H1 (cell line): ENCODE results near the gene EIF4E. TPM values are rescaled to one million over a fixed set of nuclear protein-coding genes. Genes with fewer than 3 reads are reported as not detected.

Experiments used
- CTCF ChIA-PET: fragments of 300-600 bp; sonication (Branson Sonifier 250); formaldehyde crosslinking; loops from one replicate; lab custom pipeline; 2021; ENCODE audit not compliant: partially characterized antibody; lab: Charles Lee
- POLR2A ChIA-PET: fragments of 300-600 bp; sonication (Branson Sonifier 250); formaldehyde crosslinking; loops from one replicate; lab custom pipeline; 2021; ENCODE audit warnings: inconsistent platforms; ENCODE audit not compliant: partially characterized antibody; lab: Charles Lee
- DNase-seq, 2 experiments: peaks; one replicate each; pipeline versions ENCODE4 v3.0.0 to v3.0.0-alpha.2; 2010 to 2022; ENCODE audit warnings: low spot score in 2 of 2, low read depth in 1 of 2, mixed read lengths in 1 of 2
- FAIRE-seq: peaks from 2 replicates; lab custom pipeline; 2011; peaks lifted over from hg19 to GRCh38; lab: Jason Lieb, UNC
- H2AFZ ChIP-seq: 2 replicates; pipeline ENCODE4 v1.8.1; 2012; ENCODE audit warnings: low read length, inconsistent platforms
- H2AK5ac ChIP-seq: 2 replicates; pipeline ENCODE4 v1.6.1; 2013; ENCODE audit warnings: low read depth, low read length
- H2BK120ac ChIP-seq: replicated peaks from 2 replicates; pipeline ENCODE3; 2013; ENCODE audit warnings: low read depth, low read length, inconsistent platforms
- H2BK12ac ChIP-seq: 2 replicates; pipeline ENCODE4 v1.6.1; 2013; ENCODE audit warnings: low read depth, low read length
- H2BK15ac ChIP-seq: 2 replicates; pipeline ENCODE4 v1.6.1; 2013; ENCODE audit warnings: low read length
- H2BK20ac ChIP-seq: 2 replicates; pipeline ENCODE4 v1.6.1; 2013; ENCODE audit warnings: low read length
- H2BK5ac ChIP-seq: 2 replicates; pipeline ENCODE4 v1.6.1; 2013; ENCODE audit warnings: low read depth, low read length
- H3K14ac ChIP-seq: 2 replicates; pipeline ENCODE4 v1.6.1; 2013; ENCODE audit warnings: inconsistent platforms; ENCODE audit not compliant: insufficient read length
- H3K18ac ChIP-seq: 2 replicates; pipeline ENCODE4 v1.6.1; 2013; ENCODE audit warnings: low read length; ENCODE audit errors: extremely low read depth
- H3K23ac ChIP-seq: 2 replicates; pipeline ENCODE4 v1.6.1; 2013; ENCODE audit warnings: inconsistent platforms; ENCODE audit not compliant: insufficient read length
- H3K23me2 ChIP-seq: 2 replicates; pipeline ENCODE4 v1.6.1; 2013; ENCODE audit warnings: low read depth, low read length
- H3K27ac ChIP-seq: 2 replicates; pipeline ENCODE4 v1.6.1; 2011; ENCODE audit warnings: low read depth, low read length, inconsistent platforms
- H3K27me3 ChIP-seq, 4 experiments: replicated peaks in 1 of 4; 1 replicate in 1 of 4; 2 replicates in 3 of 4; pipeline versions ENCODE4 v1.6.1 to v1.8.1; 2011 to 2013; ENCODE audit warnings: low read length in 3 of 4, mild to moderate bottlenecking in 3 of 4, inconsistent platforms in 2 of 4, mixed read lengths in 2 of 4, moderate library complexity in 1 of 4; ENCODE audit not compliant: control insufficient read depth in 3 of 4, insufficient read depth in 3 of 4; ENCODE audit errors: extremely low read depth in 1 of 4
- H3K36me3 ChIP-seq, 4 experiments: 2 replicates each; pipeline versions ENCODE4 v1.6.1 to v1.8.1; 2011 to 2013; ENCODE audit warnings: mild to moderate bottlenecking in 4 of 4, low read length in 3 of 4, moderate library complexity in 2 of 4, control low read depth in 1 of 4, inconsistent platforms in 1 of 4; ENCODE audit not compliant: insufficient read depth in 4 of 4, control insufficient read depth in 2 of 4
- H3K4ac ChIP-seq: replicated peaks from 2 replicates; pipeline ENCODE3; 2013; ENCODE audit warnings: low read length, low read depth, mixed read lengths, inconsistent platforms; ENCODE audit not compliant: insufficient read length
- H3K4me1 ChIP-seq, 4 experiments: replicated peaks in 1 of 4; 1 replicate in 1 of 4; 2 replicates in 3 of 4; pipeline versions ENCODE4 v1.6.1 to v1.8.1; 2011 to 2013; ENCODE audit warnings: low read length in 3 of 4, inconsistent platforms in 2 of 4, mixed read lengths in 1 of 4; ENCODE audit not compliant: insufficient read depth in 4 of 4, control insufficient read depth in 3 of 4
- H3K4me2 ChIP-seq, 2 experiments: 2 replicates each; pipeline versions ENCODE4 v1.6.1 to v1.8.1; 2011 to 2013; ENCODE audit warnings: low read depth in 2 of 2, low read length in 2 of 2, control low read depth in 1 of 2, inconsistent platforms in 1 of 2, mild to moderate bottlenecking in 1 of 2; ENCODE audit not compliant: insufficient read depth in 1 of 2
- H3K4me3 ChIP-seq, 4 experiments: fragments of 200-600, 300-600 bp in 1 of 4; sonication (generic), shearing (Covaris generic), sonication (Bioruptor Twin) in 1 of 4; 2 replicates each; pipeline versions ENCODE4 v1.5.1 to v1.8.1; 2011 to 2016; ENCODE audit warnings: low read length in 4 of 4, low read depth in 3 of 4, control low read depth in 2 of 4, inconsistent platforms in 2 of 4, mild to moderate bottlenecking in 2 of 4, mixed read lengths in 1 of 4, moderate library complexity in 1 of 4; ENCODE audit not compliant: insufficient read depth in 2 of 4; ENCODE audit errors: extremely low read depth in 1 of 4
- H3K56ac ChIP-seq: replicated peaks from 2 replicates; pipeline ENCODE3; 2013; ENCODE audit warnings: low read depth, mild to moderate bottlenecking, mixed read lengths, low read length, inconsistent platforms; ENCODE audit not compliant: insufficient read length
- H3K79me1 ChIP-seq: 2 replicates; pipeline ENCODE4 v1.6.1; 2013; ENCODE audit warnings: low read depth, low read length, control low read depth
- H3K79me2 ChIP-seq, 2 experiments: 2 replicates each; pipeline versions ENCODE4 v1.6.1 to v1.8.1; 2012 to 2013; ENCODE audit warnings: low read length in 2 of 2, mild to moderate bottlenecking in 2 of 2, inconsistent platforms in 1 of 2; ENCODE audit not compliant: insufficient read depth in 2 of 2, control insufficient read depth in 1 of 2
- H3K9ac ChIP-seq, 4 experiments: replicated peaks in 1 of 4; 1 replicate in 1 of 4; 2 replicates in 3 of 4; pipeline versions ENCODE4 v1.6.1 to v1.8.1; 2011 to 2013; ENCODE audit warnings: low read depth in 3 of 4, low read length in 3 of 4, control low read depth in 2 of 4, mild to moderate bottlenecking in 2 of 4, moderate library complexity in 2 of 4, inconsistent platforms in 1 of 4; ENCODE audit errors: extremely low read depth in 1 of 4
- H3K9me3 ChIP-seq, 2 experiments: 2 replicates each; pipeline versions ENCODE4 v1.6.1 to v1.8.1; 2012 to 2013; ENCODE audit warnings: mild to moderate bottlenecking in 2 of 2, moderate library complexity in 2 of 2, control low read depth in 1 of 2, inconsistent platforms in 1 of 2, low read depth in 1 of 2, low read length in 1 of 2, mixed read lengths in 1 of 2; ENCODE audit not compliant: insufficient read depth in 2 of 2
- H4K20me1 ChIP-seq, 2 experiments: replicated peaks in 1 of 2; 2 replicates each; pipeline versions ENCODE3 to v1.8.1; 2011 to 2013; ENCODE audit warnings: inconsistent platforms in 2 of 2, low read length in 2 of 2, mild to moderate bottlenecking in 1 of 2; ENCODE audit not compliant: insufficient read depth in 2 of 2, control insufficient read depth in 1 of 2
- H4K5ac ChIP-seq: 2 replicates; pipeline ENCODE4 v1.6.1; 2013; ENCODE audit warnings: low read length, low read depth, mixed read lengths, inconsistent platforms; ENCODE audit not compliant: insufficient read length
- H4K8ac ChIP-seq: 2 replicates; pipeline ENCODE4 v1.8.0; 2013; ENCODE audit warnings: mild to moderate bottlenecking, moderate library complexity, low read length, inconsistent platforms; ENCODE audit not compliant: insufficient read depth; ENCODE audit errors: extremely low read depth
- H4K91ac ChIP-seq: replicated peaks from 2 replicates; pipeline ENCODE3; 2013; ENCODE audit warnings: low read length, mixed read lengths, inconsistent platforms; ENCODE audit not compliant: insufficient read length
- KDM4A ChIP-seq: IDR thresholded peaks from one replicate; pipeline ENCODE4 v1.7.1; 2012; ENCODE audit warnings: low read depth, mild to moderate bottlenecking, moderate library complexity, low read length, inconsistent platforms; ENCODE audit not compliant: severe bottlenecking
- RNF2 ChIP-seq: fragments of 200-900, 300-1000 bp; sonication (generic); IDR thresholded peaks from 2 replicates; pipeline ENCODE4 v1.7.1; 2016; ENCODE audit warnings: borderline replicate concordance, low read depth, mild to moderate bottlenecking, antibody characterized with exemption, low read length; ENCODE audit not compliant: poor library complexity, severe bottlenecking; ENCODE audit errors: missing control alignments
- TAF7 ChIP-seq: optimal IDR thresholded peaks from 2 replicates; pipeline ENCODE3; 2011; ENCODE audit warnings: low read depth, mild to moderate bottlenecking, inconsistent platforms, low read length, moderate library complexity, borderline replicate concordance
- YY1 ChIP-seq: IDR thresholded peaks from 2 replicates; pipeline ENCODE4 v1.6.1; 2011; ENCODE audit warnings: low read depth, mild to moderate bottlenecking, low read length
- WGBS, 2 experiments: shearing (Covaris generic) in 1 of 2; methylation state at CpG; one replicate each; pipeline versions ENCODE4 v1.1.6 to v1.1.7; 2013 to 2015; ENCODE audit warnings: low lambda C conversion rate in 2 of 2, mixed read lengths in 2 of 2, inconsistent platforms in 1 of 2, low coverage in 1 of 2, missing lambda C conversion rate in 1 of 2; ENCODE audit not compliant: insufficient replicate concordance in 2 of 2, insufficient coverage in 1 of 2, insufficient read length in 1 of 2; ENCODE audit errors: extremely low coverage in 1 of 2, missing lambda C conversion rate in 1 of 2; 5-methylcytosine and 5-hydroxymethylcytosine counted together
- polyA plus RNA-seq, 7 experiments: library from polyadenylated mRNA; depleted of rRNA in 3 of 7; stranded (reverse) in 5 of 7; unstranded in 2 of 7; fragments of >200 nt in 5 of 7; fragments of 200-250 nt in 2 of 7; gene quantifications; 1 replicate in 5 of 7; 2 replicates in 1 of 7; 4 replicates in 1 of 7; pipeline versions ENCODE4 v1.2.1 to v1.2.3, GENCODE V29; 2011 to 2013; ENCODE audit warnings: missing spikeins in 2 of 7, mixed read lengths in 2 of 7
- total RNA-seq: library from RNA; stranded (reverse); fragmentation: NEBNext Ultra II Directional; extraction: Animal tissue kit (Norgen Biotek cat#: 25700); gene quantifications from 2 replicates; pipeline ENCODE4 v1.2.1, GENCODE V29; 2021

The EIF4E gene
- total and polyA plus RNA-seq, 2 of the 8 experiments (the other 6 are each of a cell fraction or from before 2014, with no cell fraction given) = 59.6 to 185 TPM

DNA sequence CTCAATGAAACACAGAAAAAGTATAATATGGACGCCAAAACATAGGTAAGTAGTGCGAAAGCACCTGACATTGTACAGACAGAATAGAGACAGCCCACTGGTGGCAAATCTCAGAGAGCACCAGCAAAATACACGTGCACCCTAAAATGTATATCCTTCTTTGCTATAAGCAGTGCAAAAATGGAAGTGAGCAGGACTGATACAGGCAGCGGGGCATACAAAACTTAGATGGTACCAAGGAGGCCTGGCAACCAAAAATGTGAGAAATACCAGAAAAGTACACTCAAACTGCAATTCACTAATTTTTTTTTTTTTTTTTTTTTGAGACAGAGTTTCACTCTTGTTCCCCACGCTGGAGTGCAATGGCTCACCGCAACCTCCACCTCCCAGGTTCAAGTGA is 63.9 kb downstream of the EIF4E start:
- no peak for FAIRE-seq
- H3K4me2 ChIP-seq = no peak overlapping the region

More for the DNA sequence above, 63.9 kb downstream of the EIF4E start:
- WGBS, 2 experiments = 96% methylated on average over 6 of the region's 6 CpGs; no CpG with 5 or more reads in 1 of the 2 experiments
- Histone ChIP-seq H3K23ac (no peak overlapping the region), H3K56ac (no peak overlapping the region), H4K8ac (no peak overlapping the region), H2AK5ac (no peak overlapping the region), H3K27ac (no peak overlapping the region), H3K4me1 (no peaks in the 10 kb centered on the region), H2BK15ac (no peak overlapping the region), H2BK120ac (no peak overlapping the region), H3K18ac (no peak overlapping the region), H4K91ac (no peak overlapping the region), H3K4ac (no peak overlapping the region), H3K27me3 (no peaks in the 10 kb centered on the region), H3K36me3 (no peaks in the 10 kb centered on the region), H2BK20ac (no peak overlapping the region), H3K23me2 (peaks cover 2% of the 10 kb centered on the region; the same call in 1 of the 2 replicates), H2BK5ac (no peak overlapping the region), H3K9ac (no peak overlapping the region), H2AFZ (no peak overlapping the region), H3K4me3 (no peak overlapping the region), H2BK12ac (no peak overlapping the region), H3K9me3 (no peaks in the 10 kb centered on the region), H4K20me1 (no peaks in the 10 kb centered on the region), H3K14ac (no peak overlapping the region), H4K5ac (no peak overlapping the region), H3K79me1 (no peaks in the 10 kb centered on the region), H3K79me2 (no peaks in the 10 kb centered on the region)
- ChIA-PET POLR2A (no interaction called here), CTCF (interaction anchor here (0.6 kb wide), 1 partner anchor 549 kb away, joined by 3 read pairs; no protein-coding TSS in a partner anchor)
- DNase-seq = no peak
- TF ChIP-seq RNF2 = no peak
- no peak for TF ChIP-seq YY1
- no peak for TF ChIP-seq TAF7
- TF ChIP-seq KDM4A = no peak
